VCaP (cell line): ENCODE data around the gene GABARAP.

Experiments used
- H3K27ac ChIP-seq: fragments of 450-650 bp; 2 replicates; pipeline ENCODE4 v1.5.1; 2017
- TF ChIP-seq, protein P1 (sequence below): fragments of 450-650 bp; conservative IDR thresholded peaks from 2 replicates; pipeline ENCODE4 v1.5.1; 2017; ENCODE audit warnings: mild to moderate bottlenecking, moderate library complexity

GABARAP gene

DNA sequence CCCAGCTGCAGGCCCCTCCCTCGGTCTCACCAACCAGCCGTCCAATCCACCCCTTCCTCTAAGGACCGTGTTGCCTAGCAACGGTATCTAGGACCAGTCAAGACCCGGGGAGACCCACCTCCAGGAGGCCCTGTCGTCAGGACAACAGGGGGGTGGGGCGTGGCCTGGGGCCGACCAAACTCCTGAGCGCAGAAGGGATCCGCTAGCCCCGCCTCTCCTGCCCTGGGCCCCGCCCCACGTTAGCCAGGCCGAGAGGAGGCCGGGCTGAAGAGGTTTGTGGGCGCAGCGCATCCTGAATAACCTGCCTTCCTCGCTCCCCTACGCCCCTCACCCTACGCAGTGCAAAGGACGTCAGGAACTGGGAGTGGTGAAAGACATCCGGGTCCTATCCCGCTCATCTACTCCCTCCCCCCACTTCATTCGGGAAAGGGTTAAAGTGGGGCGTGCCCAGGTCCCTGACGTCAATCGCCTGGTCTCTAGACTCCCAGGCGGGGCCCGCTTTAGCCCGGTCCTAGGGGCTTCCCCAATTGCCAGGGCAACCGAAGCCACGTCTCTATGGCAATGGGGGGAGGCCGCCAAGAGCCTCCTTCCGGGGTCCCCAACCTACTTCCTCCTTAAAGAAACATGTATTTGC lies 37.3 kb downstream of the GABARAP start:
- TF ChIP-seq, protein P1, sequence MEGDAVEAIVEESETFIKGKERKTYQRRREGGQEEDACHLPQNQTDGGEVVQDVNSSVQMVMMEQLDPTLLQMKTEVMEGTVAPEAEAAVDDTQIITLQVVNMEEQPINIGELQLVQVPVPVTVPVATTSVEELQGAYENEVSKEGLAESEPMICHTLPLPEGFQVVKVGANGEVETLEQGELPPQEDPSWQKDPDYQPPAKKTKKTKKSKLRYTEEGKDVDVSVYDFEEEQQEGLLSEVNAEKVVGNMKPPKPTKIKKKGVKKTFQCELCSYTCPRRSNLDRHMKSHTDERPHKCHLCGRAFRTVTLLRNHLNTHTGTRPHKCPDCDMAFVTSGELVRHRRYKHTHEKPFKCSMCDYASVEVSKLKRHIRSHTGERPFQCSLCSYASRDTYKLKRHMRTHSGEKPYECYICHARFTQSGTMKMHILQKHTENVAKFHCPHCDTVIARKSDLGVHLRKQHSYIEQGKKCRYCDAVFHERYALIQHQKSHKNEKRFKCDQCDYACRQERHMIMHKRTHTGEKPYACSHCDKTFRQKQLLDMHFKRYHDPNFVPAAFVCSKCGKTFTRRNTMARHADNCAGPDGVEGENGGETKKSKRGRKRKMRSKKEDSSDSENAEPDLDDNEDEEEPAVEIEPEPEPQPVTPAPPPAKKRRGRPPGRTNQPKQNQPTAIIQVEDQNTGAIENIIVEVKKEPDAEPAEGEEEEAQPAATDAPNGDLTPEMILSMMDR, result no peak
- H3K27ac ChIP-seq, result peak overlapping the region; percentile 16; the same call in 1 of the 2 replicates

DNA sequence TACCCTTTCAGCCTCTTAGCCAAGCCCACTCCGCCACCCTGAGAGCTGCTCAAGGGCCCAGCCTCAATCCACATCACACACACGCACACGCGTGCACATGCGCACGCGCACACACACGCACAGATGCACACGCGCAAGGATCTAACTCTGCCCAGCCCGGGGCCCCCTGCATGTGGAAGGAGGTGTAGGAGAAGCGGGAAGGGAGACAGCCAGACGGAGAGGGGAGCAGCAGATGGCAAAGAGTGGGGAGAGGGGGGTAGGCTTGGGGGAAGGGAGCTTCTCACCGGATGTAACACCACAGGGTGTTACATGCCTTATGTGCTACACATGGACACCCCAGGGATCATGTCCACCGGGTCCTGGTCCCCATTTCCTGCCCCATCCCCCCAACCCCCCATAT lies 37.9 kb downstream of the GABARAP start:
- H3K27ac ChIP-seq, result peak overlapping the region; percentile 16; the same call in 1 of the 2 replicates
- TF ChIP-seq, protein P1, result no peak

DNA sequence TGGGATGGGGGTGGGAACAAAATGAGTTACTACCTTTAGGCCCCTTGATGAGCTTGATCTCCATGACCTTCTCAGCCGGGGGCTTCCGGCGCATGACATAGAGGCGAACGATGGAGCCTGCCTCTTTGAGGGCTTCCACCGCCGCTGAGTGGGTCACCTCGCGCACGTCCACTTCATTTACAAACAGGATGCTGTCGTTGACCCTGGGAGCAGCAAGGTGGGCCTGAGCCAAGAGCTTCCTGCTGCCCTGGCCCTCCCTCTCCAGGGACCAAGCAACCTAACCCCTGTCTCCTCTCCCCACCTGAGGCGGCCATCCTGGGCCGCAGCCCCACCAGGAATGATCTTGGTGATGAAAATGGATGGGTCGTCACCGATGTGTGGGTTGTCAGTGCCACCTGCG lies 38.9 kb downstream of the GABARAP start:
- H3K27ac ChIP-seq, result no peak overlapping the region
- TF ChIP-seq, protein P1, result no peak

DNA sequence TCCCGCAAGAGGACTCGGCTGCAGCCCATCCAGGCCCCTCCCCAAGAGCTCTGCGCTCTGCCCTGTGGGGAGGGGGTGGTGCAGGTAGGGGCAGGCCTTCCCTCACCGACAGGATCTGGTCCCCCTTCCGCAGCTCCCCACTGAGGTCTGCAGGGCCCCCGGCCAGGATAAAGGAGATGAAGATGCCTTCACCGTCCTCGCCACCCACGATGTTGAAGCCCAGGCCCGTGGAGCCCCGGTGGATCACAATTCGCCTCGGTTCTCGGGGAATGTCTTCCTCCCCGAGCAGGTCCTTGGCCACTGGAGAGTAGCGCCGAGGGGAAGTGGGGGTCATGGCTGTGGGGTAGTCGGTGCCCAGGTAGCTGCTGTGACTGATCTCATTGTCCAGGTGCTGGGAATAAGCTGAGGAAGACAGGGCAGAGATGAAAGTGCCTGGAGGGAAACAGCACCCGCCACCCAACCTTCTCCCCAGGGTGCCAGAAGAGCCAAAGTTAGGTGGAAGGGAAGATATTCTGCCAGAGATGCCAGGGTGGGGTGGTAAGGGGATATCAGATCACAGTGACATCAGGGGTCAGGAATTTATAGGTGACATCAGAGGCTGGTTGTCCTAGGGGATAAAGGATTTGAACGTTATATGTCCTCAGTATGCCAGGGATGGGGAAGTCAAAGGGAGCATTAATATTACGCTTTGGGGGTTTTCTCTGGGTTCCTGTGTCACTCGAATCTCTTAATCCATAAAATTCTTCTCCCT lies 45.4 kb downstream of the GABARAP start:
- no peak overlapping the region for H3K27ac ChIP-seq
- TF ChIP-seq, protein P1, result no peak

DNA sequence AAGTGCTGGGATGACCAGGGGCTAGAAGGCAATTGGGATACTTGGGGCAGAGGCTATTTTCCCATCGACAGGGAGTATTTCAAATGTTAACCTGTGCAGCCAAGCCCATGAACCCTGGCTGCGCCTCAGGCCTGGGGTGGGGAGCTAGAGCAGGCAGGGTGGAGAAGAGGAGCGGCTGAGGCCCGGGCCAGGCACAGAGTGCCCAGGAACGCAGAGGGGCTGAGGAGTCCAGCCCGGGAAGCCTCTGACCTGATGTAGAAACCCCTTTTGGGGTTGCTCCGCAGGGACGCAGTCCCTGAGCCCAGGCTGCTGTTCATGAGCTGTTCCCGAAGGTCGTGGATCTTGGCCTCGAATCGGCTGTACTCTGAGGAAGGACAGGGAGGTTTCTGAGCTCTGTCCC lies 46.3 kb downstream of the GABARAP start:
- H3K27ac ChIP-seq, result no peak overlapping the region
- TF ChIP-seq, protein P1, result no peak

DNA sequence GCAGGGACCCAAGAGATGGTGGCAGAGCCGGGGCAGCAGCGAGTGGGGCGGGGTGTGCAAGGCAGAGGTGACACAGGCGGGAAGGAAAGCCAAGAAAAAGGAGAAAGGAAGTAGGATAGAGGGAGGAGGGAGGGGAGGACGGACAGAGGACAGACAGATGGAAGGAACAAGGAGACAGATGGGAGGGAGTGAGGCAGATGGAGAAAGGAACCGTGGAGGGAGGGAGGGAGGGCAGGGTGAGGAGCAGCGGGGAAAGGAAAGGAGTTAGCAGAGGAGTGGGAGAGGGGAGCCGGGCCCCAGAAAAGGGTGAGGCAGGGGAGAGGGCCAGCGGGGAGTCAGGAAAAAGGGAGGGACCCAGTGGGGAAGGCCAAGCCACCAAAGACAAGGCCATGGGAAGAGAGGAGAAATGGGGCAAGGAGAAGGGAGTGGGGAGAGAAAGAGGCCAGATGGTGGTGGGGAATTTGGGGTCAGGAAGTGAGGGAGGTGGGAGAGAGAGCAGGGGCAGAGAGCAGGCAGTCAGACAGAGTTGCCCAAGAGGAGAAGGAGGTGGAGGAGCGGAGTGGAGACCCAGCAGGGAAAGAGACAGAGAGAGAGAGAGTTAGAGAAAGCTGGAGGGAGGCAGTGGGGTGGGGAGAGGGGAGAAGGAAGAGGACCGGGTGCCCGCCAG lies 49.8 kb downstream of the GABARAP start:
- TF ChIP-seq, protein P1, result no peak
- no peak overlapping the region for H3K27ac ChIP-seq

DNA sequence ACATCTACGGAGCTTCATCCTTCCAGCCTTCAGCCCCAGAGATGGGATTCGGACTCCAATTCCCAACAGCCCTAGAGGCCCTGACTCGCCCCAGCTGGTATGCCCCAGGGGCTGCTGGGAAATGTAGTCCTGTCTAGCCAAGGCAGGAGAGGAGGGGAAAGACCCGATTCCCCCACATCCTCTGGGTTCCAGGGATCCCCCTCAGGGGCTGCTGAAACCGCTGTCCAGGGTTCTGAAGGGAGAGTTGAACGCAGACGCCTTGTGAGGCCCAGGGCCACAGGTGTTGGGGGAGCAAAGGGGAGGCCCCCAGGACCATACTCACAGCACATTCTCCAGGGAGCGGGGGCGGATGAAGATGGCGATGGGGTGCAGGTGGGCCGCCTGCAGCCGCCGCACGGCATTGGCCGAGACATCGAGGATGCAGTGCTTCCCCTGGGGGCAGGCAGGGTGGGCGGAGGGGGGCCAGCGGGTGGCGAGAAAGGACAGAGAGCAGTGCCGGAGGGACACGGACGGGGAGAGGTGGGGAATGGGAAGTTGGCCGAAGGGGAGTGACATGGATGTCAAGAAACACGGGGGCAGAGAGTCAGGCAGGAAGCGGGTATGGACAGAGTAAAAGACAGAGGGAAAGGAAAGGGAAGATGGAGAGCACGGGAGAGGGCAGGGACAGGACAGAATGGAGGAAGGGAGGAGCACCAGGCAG lies 50.5 kb downstream of the GABARAP start:
- H3K27ac ChIP-seq, result no peak overlapping the region
- TF ChIP-seq, protein P1, result no peak
